Activated CD4-positive, alpha-beta T cell treated with anti-CD3 and anti-CD28 coated beads, Interleukin-2, Interleukin-4, amounts not matched to agents 100 ng/mL and 50 ng/mL, durations not matched to agents 16 hours and 8 hours (primary cell): ENCODE measurements around the gene PSMA4.
"Not testable (repeated sequence)": the region's sequence is repeated elsewhere in the genome, so short reads cannot be mapped to it uniquely, and the experiment has no call there.

Experiments used
- DNase-seq: peaks from one replicate; pipeline ENCODE4 v3.0.0-alpha.2; 2020; ENCODE audit warnings: low spot score

The PSMA4 gene

DNA sequence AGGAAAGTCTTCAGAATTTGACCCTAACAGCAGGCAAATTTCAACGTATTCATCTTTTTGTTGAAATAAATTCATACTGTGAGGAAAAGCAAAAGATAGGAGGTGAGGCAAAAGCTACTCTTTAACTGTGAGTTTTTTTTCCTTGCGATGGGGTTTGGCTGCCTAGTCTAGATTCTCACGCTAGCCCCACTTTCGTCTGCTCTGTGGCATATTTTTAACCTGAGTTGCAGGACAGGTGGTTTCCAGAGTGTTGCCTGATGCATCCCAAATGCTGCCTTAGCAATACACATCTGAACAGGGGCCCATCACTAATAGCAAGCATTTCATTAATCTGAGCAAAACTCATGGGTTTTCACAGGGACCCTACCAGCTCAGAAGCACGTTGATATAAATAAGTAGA, 11.7 kb downstream of the PSMA4 start:
- DNase-seq = no peak

DNA sequence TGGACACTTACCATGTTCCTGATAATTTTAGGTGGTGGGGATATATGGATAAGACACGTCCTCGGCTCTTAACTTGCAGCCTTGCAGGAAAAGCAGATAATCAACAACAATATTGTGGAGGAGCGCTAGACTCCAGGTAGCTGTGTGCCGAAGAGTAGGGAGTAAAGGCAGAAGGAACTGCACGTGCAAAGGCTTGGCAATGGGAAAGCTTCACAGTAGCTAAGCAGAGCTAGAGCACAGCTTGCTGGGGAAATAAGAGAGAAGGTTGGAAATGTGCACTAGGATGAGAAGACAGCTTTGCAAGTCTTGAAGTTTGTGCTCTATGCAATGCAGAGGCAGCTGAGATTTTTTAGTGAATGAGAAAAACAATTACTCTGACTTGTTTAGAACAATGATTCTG, 12.4 kb downstream of the PSMA4 start:
- no peak for DNase-seq

DNA sequence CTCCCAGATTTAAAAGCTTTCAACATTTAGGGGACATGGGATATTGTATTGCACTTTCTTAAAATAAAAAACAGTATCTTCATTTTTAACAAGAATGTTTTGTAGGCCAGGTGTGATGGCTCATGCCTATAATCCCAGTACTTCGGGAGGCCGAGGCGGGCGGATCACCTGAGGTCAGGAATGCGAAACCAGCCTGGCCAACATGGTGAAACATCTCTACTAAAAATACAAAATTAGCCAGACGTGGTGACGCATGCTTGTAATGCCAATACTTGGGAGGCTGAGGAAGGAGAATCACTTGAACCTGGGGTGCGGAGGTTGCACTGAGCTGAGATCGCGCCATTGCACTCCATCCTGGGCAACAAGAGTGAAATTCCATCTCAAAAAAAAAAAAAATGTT, 20.0 kb downstream of the PSMA4 start:
- not testable (repeated sequence) for DNase-seq

DNA sequence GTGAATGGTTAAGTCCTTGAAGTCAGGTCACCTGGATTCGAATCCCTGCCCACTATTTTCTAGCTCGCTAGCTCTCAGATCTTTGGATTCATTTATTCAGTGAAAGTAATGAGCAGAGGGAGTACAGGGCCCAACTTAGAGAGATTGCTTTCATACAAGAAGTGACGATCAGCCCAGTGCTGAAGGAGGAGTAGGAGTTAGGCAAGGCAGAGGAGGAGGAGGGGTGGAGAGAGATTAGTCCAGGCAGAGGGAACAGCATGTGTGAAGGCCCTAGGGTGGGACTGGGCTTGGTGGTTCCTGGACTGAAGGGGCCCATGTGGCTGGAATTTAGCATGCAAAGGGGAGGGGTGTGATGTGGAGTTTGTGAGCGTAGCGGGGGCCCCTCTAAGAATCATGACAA, 21.2 kb downstream of the PSMA4 start:
- DNase-seq = no peak

DNA sequence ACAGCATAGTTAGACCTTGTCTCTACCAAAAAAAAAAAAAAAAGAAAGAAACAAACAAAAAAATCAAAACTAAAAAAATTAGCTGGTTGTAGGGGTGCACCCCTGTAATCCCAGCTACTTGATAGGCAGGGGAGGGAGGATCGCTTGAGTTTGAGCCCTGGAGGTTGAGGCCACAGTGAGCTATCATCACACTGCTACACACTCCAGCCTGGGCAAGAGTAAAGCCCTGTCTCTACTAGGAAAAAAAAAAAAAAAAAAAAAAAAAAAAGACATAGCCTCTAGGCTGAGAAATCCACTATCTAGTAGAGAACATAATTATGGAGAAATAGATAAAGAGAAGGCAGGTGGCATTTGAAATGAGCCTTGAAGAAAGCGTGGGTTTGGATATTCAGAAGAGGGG, 22.8 kb downstream of the PSMA4 start:
- no peak for DNase-seq

DNA sequence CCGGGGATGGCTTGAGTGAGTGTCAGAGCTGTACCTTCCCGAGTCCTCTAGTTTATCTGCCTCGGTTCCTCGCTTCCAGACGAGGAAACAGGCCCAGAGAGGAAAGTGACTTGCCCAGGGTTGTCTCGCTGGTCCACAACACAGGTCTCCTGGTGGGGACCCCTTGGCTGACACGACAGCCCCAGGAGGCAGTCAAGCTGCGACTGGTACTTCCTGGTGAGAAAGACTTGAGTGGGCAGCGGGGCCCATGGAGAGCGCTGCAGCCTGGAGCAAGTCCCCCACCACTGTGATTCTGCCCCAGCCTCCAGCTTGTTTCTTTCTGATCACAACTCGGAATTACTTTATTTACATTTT, 24.5 kb downstream of the PSMA4 start:
- no peak for DNase-seq

DNA sequence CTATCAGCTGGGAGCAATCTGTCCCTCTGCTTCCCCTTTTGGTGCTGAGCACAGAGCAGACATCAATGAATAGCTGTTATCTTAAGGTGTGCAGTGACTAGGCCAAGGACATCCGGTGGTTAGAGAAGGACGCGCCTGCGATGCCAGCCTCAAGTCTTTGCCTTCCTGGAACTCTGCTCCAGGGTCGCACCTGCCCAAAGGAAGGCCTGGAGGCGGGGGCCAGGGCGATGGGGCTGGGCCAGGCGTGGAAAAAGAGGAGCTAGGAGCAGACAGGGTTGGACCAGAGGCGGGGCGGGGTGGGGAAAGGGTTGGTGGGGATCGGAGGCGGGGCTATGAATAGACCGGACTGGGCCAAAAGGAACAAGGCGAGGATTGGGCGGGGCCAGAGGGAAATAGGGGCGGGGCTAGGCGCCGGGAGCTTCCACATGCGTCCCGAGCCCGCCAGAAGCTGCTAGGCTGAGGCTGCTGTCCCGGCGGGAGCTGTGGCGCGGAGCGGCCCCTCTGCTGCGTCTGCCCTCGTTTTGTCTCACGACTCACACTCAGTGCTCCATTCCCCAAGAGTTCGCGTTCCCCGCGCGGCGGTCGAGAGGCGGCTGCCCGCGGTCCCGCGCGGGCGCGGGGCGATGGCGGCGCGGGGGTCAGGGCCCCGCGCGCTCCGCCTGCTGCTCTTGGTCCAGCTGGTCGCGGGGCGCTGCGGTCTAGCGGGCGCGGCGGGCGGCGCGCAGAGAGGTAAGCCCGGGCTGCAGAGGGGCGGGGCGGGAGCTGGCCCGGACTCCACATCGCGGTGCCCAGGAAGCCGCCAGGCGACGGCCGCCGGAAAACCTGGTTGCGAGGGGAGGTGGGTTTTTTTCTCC, 25.1 kb downstream of the PSMA4 start, which contains the start of gene CHRNA5:
Gene CHRNA5 (plus strand): TSS at position 424 of the 854 bp plus-strand sequence. CDS start 200 bp downstream, at position 624.
- DNase-seq = peak; percentile 82

DNA sequence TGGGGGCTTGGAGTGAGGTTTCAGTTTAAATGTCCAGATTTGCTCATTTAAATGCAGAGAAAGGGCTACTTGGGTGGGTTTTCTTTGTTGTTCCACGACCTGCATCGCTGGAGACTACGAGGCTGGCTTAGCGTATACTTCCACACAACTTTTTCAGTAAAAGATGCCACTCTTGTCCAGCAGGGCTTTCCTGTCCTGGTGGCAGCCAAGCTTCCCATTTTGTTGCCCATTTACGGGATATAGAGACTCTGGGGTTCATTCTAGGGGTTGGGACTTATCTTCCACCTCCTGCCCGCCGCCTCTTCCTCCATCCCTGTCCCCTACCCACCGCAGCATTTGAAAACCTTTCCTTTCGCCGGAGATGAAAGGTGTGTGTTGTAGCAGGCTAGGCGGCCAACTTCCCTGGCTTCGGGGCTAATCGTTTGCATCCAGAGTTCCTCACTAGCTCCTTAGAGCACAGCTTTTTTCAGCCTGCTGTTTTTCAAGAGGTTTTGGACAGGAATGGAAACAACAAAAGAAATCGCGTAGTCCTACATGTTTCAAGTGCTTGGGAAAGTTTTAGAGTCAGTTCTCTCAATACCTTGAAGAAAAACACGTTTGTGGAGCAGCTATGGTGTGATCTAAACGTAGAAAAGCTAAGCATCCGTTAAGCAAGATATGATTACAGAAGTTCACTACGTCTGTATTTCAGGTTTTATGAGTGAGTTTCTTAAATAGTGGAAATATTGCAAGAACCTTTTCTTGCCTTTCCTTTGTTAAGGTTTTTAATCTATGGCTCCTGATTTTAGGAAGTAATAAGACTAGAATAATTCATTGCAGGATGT, 25.9 kb downstream of the PSMA4 start:
- no peak for DNase-seq

DNA sequence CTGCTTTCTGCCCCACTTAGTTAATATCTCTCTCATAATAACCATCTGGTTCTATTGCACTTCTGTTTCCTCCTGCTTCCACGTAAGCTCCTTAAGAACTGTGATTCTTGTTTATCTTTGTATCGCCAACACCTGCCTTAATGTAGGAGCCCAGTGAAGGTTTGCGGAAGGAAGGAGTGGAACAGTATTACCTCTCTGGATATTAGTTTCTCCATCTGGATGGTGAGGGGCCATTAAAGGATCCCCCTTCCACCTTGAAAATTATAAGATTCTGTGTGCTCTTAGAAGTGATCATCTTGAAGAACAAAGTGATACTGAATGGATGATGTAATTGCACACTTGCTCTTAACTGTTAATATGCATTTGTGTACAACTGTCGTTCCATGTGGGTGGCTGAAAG, 27.3 kb downstream of the PSMA4 start:
- DNase-seq = no peak

DNA sequence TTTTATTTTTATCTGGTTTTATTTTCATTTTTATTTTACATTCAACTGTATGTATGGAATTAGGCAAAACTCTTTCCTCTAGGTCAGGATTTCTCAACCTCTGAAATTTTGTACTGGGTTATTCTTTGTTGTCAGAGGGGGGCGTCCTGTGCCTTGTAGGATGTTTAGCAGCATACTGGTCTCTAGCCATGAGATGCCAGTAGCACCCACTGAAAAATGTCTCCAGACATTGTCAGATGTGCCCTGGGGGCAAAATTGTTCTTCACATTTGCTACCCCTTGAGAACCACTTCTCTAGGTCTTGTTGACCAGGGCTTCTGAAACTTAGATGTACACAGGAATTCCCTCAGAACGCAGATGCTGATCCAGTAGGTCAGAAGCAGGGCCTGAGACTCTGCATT, 30.5 kb downstream of the PSMA4 start:
- DNase-seq = no peak

DNA sequence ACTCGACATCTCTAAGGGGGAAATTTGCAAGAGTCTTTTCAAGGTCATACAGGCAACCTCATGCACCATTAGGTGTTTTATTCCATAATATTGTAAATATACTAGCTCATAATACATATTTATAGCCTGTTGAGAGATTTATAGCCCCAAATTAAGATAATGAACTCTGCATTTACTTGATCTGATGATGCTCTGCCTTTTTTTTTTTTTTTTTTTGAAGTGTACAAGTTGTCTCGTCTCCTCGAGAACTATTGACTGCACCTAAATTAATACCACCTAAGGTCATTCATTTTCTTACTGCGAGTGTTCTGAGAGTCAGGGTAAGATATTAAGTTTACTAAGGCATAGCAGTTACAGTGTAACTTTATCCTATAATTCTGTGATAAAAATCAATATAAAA, 31.1 kb downstream of the PSMA4 start:
- DNase-seq = no peak

DNA sequence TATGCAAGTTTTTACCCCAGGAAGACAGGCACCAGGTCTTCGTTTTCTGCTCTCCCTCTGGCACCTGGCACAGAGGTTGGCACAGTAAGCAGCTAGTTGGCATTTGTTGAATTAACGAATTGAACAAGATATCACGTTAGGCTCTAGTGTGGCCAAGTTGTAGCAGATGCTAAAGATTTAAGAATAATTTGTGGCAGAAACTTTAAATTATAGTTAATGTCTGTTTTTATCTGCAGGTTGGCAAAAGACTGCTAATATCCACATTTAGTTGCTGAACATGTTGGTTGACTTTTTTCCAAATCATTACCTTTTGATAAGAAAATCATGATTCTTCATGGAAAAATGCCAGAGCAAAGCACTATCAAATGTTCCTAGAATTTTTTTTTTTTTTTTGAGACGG, 33.2 kb downstream of the PSMA4 start:
- DNase-seq = no peak

DNA sequence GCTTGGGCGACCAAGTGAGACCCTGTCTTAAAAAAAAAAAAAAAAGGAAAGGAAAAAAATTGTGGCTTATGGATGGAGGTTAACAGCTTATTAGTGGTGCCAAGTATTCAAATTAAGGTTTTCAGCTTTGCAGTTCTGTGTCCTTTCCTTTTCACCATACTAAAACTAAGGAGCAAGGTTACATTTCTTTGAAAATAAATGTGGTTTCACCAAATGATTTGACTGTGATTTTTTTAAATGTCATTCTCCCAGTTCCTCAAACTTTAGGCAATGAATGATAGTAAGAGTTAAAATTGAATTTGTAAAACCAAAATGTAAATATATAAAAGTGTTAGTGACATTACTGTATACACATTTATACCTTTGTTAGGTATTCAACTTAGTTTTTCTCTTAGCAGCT, 34.7 kb downstream of the PSMA4 start:
- DNase-seq = no peak

DNA sequence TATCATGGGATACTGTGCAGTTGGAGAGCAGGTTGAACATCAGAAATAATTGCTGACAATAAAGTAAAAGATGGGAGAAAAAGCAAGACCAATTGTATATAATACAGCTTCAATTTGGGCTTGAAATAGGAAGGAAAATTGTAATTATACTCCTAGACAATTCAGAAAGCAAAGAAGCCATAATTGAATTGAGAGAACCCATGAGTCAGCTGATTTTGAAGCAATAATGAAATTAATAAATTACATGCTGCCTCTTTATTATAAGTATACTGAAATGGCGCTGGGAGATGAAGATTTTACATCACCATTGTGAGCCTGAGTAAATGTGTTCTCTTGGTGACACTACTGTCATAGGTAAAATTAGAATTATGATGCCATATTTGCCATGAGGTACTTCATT, 57.3 kb downstream of the PSMA4 start:
- DNase-seq = no peak

DNA sequence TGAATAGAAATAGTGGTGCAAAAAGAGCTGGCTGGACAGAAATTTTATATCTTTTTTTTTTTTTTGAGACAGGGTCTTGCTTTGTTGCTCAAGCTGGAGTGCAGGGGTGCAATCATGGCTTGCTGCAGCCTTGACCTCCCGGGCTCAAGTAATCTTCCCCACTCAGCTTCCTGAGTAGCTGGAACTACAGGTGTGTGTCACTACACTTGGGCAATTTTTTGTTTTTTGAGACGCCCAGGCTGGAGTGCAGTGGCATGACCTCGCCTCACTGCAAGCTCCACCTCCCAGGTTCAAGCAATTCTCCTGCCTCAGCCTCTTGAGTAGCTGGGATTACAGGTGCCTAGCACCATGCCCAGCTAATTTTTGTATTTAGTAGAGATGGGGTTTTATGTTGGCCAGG, 58.1 kb downstream of the PSMA4 start:
- DNase-seq = no peak

DNA sequence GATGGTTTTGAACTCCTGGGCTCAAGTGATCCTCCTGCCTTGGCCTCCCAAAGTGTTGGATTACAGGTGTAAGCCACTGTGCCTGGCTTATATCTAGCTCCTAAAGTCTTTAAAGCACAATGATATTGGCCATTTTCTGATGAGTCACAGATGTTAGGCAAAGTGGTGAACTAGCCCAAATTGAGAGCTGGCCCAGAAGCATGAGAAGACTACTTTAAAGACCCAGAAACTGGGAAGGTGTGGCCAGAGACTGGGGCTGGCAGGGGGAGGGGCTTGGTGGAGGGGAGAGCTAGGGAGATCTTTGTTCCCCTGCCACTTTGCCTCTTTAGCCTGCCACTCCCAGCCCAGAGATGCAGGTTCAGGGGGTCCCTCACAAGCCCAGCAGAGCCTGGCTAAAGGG, 58.9 kb downstream of the PSMA4 start:
- DNase-seq = no peak
